CD4-positive, alpha-beta T cell (primary cell): Measurements from ENCODE around the gene CROCC2. TPM values are rescaled to one million over a fixed set of nuclear protein-coding genes. Genes with fewer than 3 reads are reported as not detected.

ENCODE experiments used
- ATAC-seq: fragments of 200-7000 bp; cut with Tn5 transposase; one replicate; pipeline ENCODE4 v1.10.0; 2022; ENCODE audit warnings: mild to moderate bottlenecking; ENCODE audit not compliant: poor library complexity
- CTCF ChIA-PET: fragments of 350-600 bp; sonication (Branson Sonifier 250); formaldehyde crosslinking; loops from one replicate; lab custom pipeline; 2021; ENCODE audit warnings: antibody characterized with exemption, inconsistent platforms; lab: Charles Lee
- POLR2A ChIA-PET: fragments of 350-600 bp; sonication (Branson Sonifier 250); formaldehyde crosslinking; loops from one replicate; lab custom pipeline; 2021; ENCODE audit warnings: antibody characterized with exemption, inconsistent platforms; lab: Charles Lee
- DNase-seq, 14 experiments: peaks; one replicate each; pipeline ENCODE4 v3.0.0-alpha.2; 2013 to 2020; ENCODE audit warnings: mixed read lengths in 2 of 14
- H3K27ac ChIP-seq, 2 donors: one replicate each; pipeline versions ENCODE4 v1.5.1 to v1.7.0; 2013; ENCODE audit warnings: low read length in 2 of 2, low read depth in 1 of 2, mild to moderate bottlenecking in 1 of 2
- H3K27me3 ChIP-seq, 2 experiments: 1 replicate in 1 of 2; 2 replicates in 1 of 2; pipeline versions ENCODE4 v1.6.1 to v1.7.0; 2013; ENCODE audit warnings: low read length in 2 of 2, control low read depth in 1 of 2, mild to moderate bottlenecking in 1 of 2, moderate library complexity in 1 of 2; ENCODE audit not compliant: insufficient read depth in 2 of 2, control insufficient read depth in 1 of 2
- H3K36me3 ChIP-seq: one replicate; pipeline ENCODE4 v1.6.1; 2013; ENCODE audit warnings: low read length, control low read depth; ENCODE audit not compliant: insufficient read depth
- H3K4me1 ChIP-seq: one replicate; pipeline ENCODE4 v1.6.1; 2013; ENCODE audit warnings: low read length, control low read depth; ENCODE audit not compliant: insufficient read depth
- H3K4me3 ChIP-seq: one replicate; pipeline ENCODE4 v1.5.1; 2013; ENCODE audit warnings: mild to moderate bottlenecking, low read length, moderate library complexity
- H3K9me3 ChIP-seq, 2 experiments: 1 replicate in 1 of 2; 2 replicates in 1 of 2; pipeline versions ENCODE4 v1.6.1 to v1.7.0; 2013; ENCODE audit warnings: low read length in 2 of 2, mild to moderate bottlenecking in 2 of 2, control low read depth in 1 of 2, moderate library complexity in 1 of 2; ENCODE audit not compliant: control insufficient read depth in 1 of 2, insufficient read depth in 1 of 2
- H3K27ac Mint-ChIP-seq: one replicate; pipeline ENCODE4 v1.8.0; 2020; ENCODE audit warnings: mixed read lengths
- H3K27me3 Mint-ChIP-seq: one replicate; pipeline ENCODE4 v1.8.0; 2021; ENCODE audit warnings: mixed read lengths
- H3K36me3 Mint-ChIP-seq: one replicate; pipeline ENCODE4 v1.8.0; 2021; ENCODE audit warnings: low read depth, mixed read lengths
- H3K4me1 Mint-ChIP-seq: one replicate; pipeline ENCODE4 v1.8.0; 2021; ENCODE audit warnings: low read depth, mixed read lengths
- H3K4me3 Mint-ChIP-seq: one replicate; pipeline ENCODE4 v1.8.0; 2020; ENCODE audit warnings: mild to moderate bottlenecking, mixed read lengths
- H3K9me3 Mint-ChIP-seq: one replicate; pipeline ENCODE4 v1.8.0; 2020; ENCODE audit warnings: mixed read lengths
- intact Hi-C, 2 experiments: fragments of 100-400 bp; cut with DNase I in 1 of 2; cut with micrococcal nuclease in 1 of 2; formaldehyde crosslinking; loops; one replicate each; pipeline versions ENCODE4 v1.15.1 to v1.9.0; 2023 to 2025; cut with DNase I, micrococcal nuclease
- total RNA-seq, 174 experiments: library from RNA in 2 of 174; stranded (reverse) in 2 of 174; gene quantifications; one replicate each; pipeline ENCODE4 v1.2.3 and lab custom pipeline; 2021 to 2026
- TF ChIP-seq, protein P1 (sequence below): fragments of 200-600 bp; IDR thresholded peaks from one replicate; pipeline ENCODE4 v1.8.0; 2022; ENCODE audit warnings: antibody characterized with exemption, mild to moderate bottlenecking

The CROCC2 gene
- total RNA-seq, 2 experiments from 2014 or later, result not detected

DNA sequence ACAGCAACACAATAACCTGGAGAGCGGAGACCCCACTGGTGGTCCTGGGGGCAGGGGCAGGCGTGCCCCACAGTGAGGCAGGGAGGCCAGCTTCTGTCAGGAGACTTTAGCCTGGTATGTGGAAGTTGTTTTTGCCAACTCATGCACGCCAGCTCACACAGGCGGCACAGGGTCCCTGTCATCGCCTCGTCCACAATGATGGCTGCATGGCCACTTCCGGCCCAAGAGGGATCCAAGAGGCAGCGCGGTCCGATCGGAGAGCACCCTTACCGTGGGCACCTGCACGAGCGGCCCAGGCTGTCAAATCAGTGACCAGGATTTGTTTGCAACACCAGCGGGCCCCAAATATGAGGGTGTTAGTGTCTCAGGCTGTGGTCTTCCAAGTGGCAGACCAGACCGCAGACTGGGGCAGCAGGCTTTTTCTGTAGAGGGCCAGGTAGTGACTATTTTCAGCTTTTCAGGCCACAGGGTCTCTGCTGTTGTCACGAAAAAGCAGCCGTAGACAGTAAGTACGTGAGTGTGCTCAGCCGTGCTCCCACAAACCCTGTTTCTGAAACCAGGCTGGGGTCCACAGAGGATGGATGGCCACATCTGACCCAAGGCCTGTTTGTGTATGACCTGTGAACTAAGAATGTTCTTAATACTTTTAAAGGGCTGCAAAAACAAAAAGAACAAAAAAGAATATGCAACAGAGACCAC lies 113.5 kb downstream of the CROCC2 start:
- TF ChIP-seq, protein P1, sequence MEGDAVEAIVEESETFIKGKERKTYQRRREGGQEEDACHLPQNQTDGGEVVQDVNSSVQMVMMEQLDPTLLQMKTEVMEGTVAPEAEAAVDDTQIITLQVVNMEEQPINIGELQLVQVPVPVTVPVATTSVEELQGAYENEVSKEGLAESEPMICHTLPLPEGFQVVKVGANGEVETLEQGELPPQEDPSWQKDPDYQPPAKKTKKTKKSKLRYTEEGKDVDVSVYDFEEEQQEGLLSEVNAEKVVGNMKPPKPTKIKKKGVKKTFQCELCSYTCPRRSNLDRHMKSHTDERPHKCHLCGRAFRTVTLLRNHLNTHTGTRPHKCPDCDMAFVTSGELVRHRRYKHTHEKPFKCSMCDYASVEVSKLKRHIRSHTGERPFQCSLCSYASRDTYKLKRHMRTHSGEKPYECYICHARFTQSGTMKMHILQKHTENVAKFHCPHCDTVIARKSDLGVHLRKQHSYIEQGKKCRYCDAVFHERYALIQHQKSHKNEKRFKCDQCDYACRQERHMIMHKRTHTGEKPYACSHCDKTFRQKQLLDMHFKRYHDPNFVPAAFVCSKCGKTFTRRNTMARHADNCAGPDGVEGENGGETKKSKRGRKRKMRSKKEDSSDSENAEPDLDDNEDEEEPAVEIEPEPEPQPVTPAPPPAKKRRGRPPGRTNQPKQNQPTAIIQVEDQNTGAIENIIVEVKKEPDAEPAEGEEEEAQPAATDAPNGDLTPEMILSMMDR, result no peak
- intact Hi-C loops, result loop anchor here in 1 of 2 experiments (10.0 kb wide), 2 partner anchors 55 to 135 kb away; partner anchors contain the start of gene PPP1R7
- no peak for DNase-seq
- H3K4me3 Mint-ChIP-seq, result no peak overlapping the region
- no peaks in the 10 kb centered on the region for H3K36me3 ChIP-seq
- no peaks in the 10 kb centered on the region for H3K4me1 ChIP-seq
- ATAC-seq, result no peak
- ChIA-PET CTCF (no interaction called here), POLR2A (no interaction called here)
- H3K9me3 Mint-ChIP-seq, result peaks cover 8% of the 10 kb centered on the region
- peaks cover 4% of the 10 kb centered on the region for H3K36me3 Mint-ChIP-seq
- no peaks in the 10 kb centered on the region for H3K27me3 Mint-ChIP-seq
- H3K27ac ChIP-seq, result no peak overlapping the region
- peaks cover 7 to 15% of the 10 kb centered on the region in 2 experiments for H3K9me3 ChIP-seq
- H3K27ac Mint-ChIP-seq, result no peak overlapping the region
- no peak overlapping the region for H3K4me3 ChIP-seq
- H3K4me1 Mint-ChIP-seq, result no peaks in the 10 kb centered on the region
- H3K27me3 ChIP-seq, result no peaks in the 10 kb centered on the region

DNA sequence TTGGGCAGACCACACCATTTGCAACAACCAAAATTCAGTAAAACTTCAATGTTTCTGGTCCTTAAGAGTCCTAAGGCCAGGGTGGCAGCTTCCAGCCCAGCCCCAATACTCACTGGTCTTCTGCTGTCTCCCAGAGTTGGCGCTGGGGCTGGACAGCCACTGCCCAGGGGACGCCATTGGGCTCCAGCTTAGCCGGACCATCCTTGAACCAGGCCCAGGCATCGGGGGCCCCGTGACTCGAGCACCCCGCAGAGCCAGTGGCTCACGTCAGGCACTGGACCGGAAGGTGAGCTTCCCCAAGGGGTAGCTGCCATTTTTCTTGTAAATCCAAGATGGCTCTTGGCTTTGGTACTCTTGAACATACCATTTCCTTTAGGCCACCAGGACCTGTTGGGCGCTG lies 114.1 kb downstream of the CROCC2 start:
- no peak overlapping the region for H3K4me3 ChIP-seq
- H3K27ac ChIP-seq, result no peak overlapping the region
- no peaks in the 10 kb centered on the region for H3K27me3 ChIP-seq
- POLR2A ChIA-PET, result no interaction called here
- Mint-ChIP-seq H3K4me1 (no peaks in the 10 kb centered on the region), H3K27ac (no peak overlapping the region), H3K4me3 (no peak overlapping the region), H3K27me3 (no peaks in the 10 kb centered on the region), H3K9me3 (peaks cover 8% of the 10 kb centered on the region), H3K36me3 (peaks cover 4% of the 10 kb centered on the region)
- ATAC-seq (no peak), DNase-seq (no peak)
- H3K4me1 ChIP-seq, result no peaks in the 10 kb centered on the region
- no peaks in the 10 kb centered on the region for H3K36me3 ChIP-seq
- TF ChIP-seq, protein P1, result no peak
- CTCF ChIA-PET, result no interaction called here
- peaks cover 10 to 19% of the 10 kb centered on the region in 2 experiments for H3K9me3 ChIP-seq
- intact Hi-C loops, result no loop called here

DNA sequence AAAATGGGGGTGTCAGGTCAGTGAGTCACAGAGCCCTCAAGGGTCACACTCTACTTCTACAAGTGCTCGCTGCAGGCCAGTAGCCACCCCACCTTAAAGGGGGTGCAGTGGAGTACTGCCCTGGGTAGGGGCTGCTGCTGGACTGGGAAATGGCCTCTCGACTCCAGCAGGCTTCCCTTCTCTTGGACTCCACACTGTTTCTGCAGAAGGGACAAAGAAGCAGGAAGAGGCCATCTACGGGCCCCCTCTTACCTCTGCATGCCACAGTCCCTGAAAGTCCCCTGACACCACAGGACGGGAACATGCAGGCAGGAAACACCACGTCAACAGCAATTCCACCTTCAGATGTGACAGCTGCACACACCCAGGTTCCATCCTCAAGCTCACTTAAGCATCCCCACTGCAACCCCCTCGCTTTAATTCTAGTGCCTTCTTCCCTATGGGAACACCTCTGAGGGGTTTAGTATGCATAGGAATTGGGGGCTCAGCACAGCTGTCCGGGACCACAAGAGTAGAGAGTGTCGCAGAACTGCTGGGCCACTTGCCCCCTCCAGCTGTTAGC lies 114.6 kb downstream of the CROCC2 start:
- TF ChIP-seq, protein P1, result no peak
- Histone ChIP-seq H3K4me1 (no peaks in the 10 kb centered on the region), H3K4me3 (no peak overlapping the region), H3K27me3 (no peaks in the 10 kb centered on the region), H3K9me3 (peaks cover 15 to 20% of the 10 kb centered on the region in 2 experiments), H3K36me3 (no peaks in the 10 kb centered on the region), H3K27ac (no peak overlapping the region)
- ChIA-PET CTCF (no interaction called here), POLR2A (no interaction called here)
- H3K27me3 Mint-ChIP-seq, result no peaks in the 10 kb centered on the region
- no peak overlapping the region for H3K4me3 Mint-ChIP-seq
- H3K9me3 Mint-ChIP-seq, result peaks cover 11% of the 10 kb centered on the region
- intact Hi-C loops, result no loop called here
- peaks cover 8% of the 10 kb centered on the region for H3K36me3 Mint-ChIP-seq
- DNase-seq (no peak), ATAC-seq (no peak)
- H3K27ac Mint-ChIP-seq, result no peak overlapping the region
- H3K4me1 Mint-ChIP-seq, result no peaks in the 10 kb centered on the region
